ENCODE measurements around the gene CLEC11A.

CLEC11A gene

GRCh38 chr19:50723069-50723468 lies at the start of gene CLEC11A:
TSS of gene CLEC11A (plus strand) at chr19:50723364. CDS start at chr19:50723526, 162 bp downstream.
- H3K36me3 ChIP-seq (ENCODE audit: control insufficient read depth in 1 of 2, insufficient read depth in 2 of 2, low read length in 2 of 2) = no peaks in the 10 kb centered on the region
- H3K9ac ChIP-seq (ENCODE audit: low read depth in 1 of 2, low read length in 2 of 2) = no peak within 1 kb of the TSS
- peaks cover 10 to 16% of the 10 kb centered on the region in 2 donors for H3K4me1 ChIP-seq (ENCODE audit: control insufficient read depth in 1 of 2, insufficient read depth in 2 of 2, low read length in 2 of 2)
- no peaks in the 10 kb centered on the region for H3K9me3 ChIP-seq (ENCODE audit: control insufficient read depth in 1 of 2, low read length in 2 of 2)
- no peak within 1 kb of the TSS for H3K27ac ChIP-seq (ENCODE audit: low read depth, low read length)
- peak within 1 kb of the TSS; percentile 65 to 69 for H3K4me3 ChIP-seq (ENCODE audit: low read depth in 1 of 2, low read length in 2 of 2)
- peaks cover 34 to 39% of the 10 kb centered on the region in 2 donors for H3K27me3 ChIP-seq (ENCODE audit: control insufficient read depth in 1 of 2, insufficient read depth in 2 of 2, low read length in 2 of 2)

GRCh38 chr19:50676625-50677197 lies 46.5 kb upstream of the CLEC11A start:
- H3K9me3 ChIP-seq (ENCODE audit: control insufficient read depth in 1 of 2, low read length in 2 of 2) = peaks cover 0 to 3% of the 10 kb centered on the region in 2 donors
- H3K36me3 ChIP-seq (ENCODE audit: control insufficient read depth in 1 of 2, insufficient read depth in 2 of 2, low read length in 2 of 2) = no peaks in the 10 kb centered on the region
- H3K9ac ChIP-seq (ENCODE audit: low read depth in 1 of 2, low read length in 2 of 2) = no peak overlapping the region
- no peak overlapping the region for H3K4me3 ChIP-seq (ENCODE audit: low read depth in 1 of 2, low read length in 2 of 2)
- no peaks in the 10 kb centered on the region for H3K4me1 ChIP-seq (ENCODE audit: control insufficient read depth in 1 of 2, insufficient read depth in 2 of 2, low read length in 2 of 2)
- H3K27me3 ChIP-seq (ENCODE audit: control insufficient read depth in 1 of 2, insufficient read depth in 2 of 2, low read length in 2 of 2) = peaks cover 0 to 4% of the 10 kb centered on the region in 2 donors
- no peak overlapping the region for H3K27ac ChIP-seq (ENCODE audit: low read depth, low read length)

GRCh38 chr19:50677636-50678035 lies 45.5 kb upstream of the CLEC11A start:
- no peak overlapping the region for H3K27ac ChIP-seq (ENCODE audit: low read depth, low read length)
- no peak overlapping the region for H3K4me3 ChIP-seq (ENCODE audit: low read depth in 1 of 2, low read length in 2 of 2)
- peaks cover 0 to 3% of the 10 kb centered on the region in 2 donors for H3K9me3 ChIP-seq (ENCODE audit: control insufficient read depth in 1 of 2, low read length in 2 of 2)
- no peaks in the 10 kb centered on the region for H3K36me3 ChIP-seq (ENCODE audit: control insufficient read depth in 1 of 2, insufficient read depth in 2 of 2, low read length in 2 of 2)
- H3K9ac ChIP-seq (ENCODE audit: low read depth in 1 of 2, low read length in 2 of 2) = no peak overlapping the region
- H3K4me1 ChIP-seq (ENCODE audit: control insufficient read depth in 1 of 2, insufficient read depth in 2 of 2, low read length in 2 of 2) = no peaks in the 10 kb centered on the region
- peaks cover 0 to 4% of the 10 kb centered on the region in 2 donors for H3K27me3 ChIP-seq (ENCODE audit: control insufficient read depth in 1 of 2, insufficient read depth in 2 of 2, low read length in 2 of 2)

GRCh38 chr19:50678323-50678722 lies 44.8 kb upstream of the CLEC11A start:
- no peaks in the 10 kb centered on the region for H3K36me3 ChIP-seq (ENCODE audit: control insufficient read depth in 1 of 2, insufficient read depth in 2 of 2, low read length in 2 of 2)
- H3K4me1 ChIP-seq (ENCODE audit: control insufficient read depth in 1 of 2, insufficient read depth in 2 of 2, low read length in 2 of 2) = no peaks in the 10 kb centered on the region
- H3K27ac ChIP-seq (ENCODE audit: low read depth, low read length) = no peak overlapping the region
- H3K4me3 ChIP-seq (ENCODE audit: low read depth in 1 of 2, low read length in 2 of 2) = no peak overlapping the region
- H3K9me3 ChIP-seq (ENCODE audit: control insufficient read depth in 1 of 2, low read length in 2 of 2) = peaks cover 0 to 3% of the 10 kb centered on the region in 2 donors
- no peak overlapping the region for H3K9ac ChIP-seq (ENCODE audit: low read depth in 1 of 2, low read length in 2 of 2)
- peaks cover 0 to 4% of the 10 kb centered on the region in 2 donors for H3K27me3 ChIP-seq (ENCODE audit: control insufficient read depth in 1 of 2, insufficient read depth in 2 of 2, low read length in 2 of 2)

- peaks cover 0 to under 1% of the 10 kb centered on the region in 2 donors for H3K27me3 ChIP-seq (ENCODE audit: control insufficient read depth in 1 of 2, insufficient read depth in 2 of 2, low read length in 2 of 2)
- H3K36me3 ChIP-seq (ENCODE audit: control insufficient read depth in 1 of 2, insufficient read depth in 2 of 2, low read length in 2 of 2) = no peaks in the 10 kb centered on the region
- H3K27ac ChIP-seq (ENCODE audit: low read depth, low read length) = no peak overlapping the region
- peaks cover 0 to 3% of the 10 kb centered on the region in 2 donors for H3K9me3 ChIP-seq (ENCODE audit: control insufficient read depth in 1 of 2, low read length in 2 of 2)
- H3K9ac ChIP-seq (ENCODE audit: low read depth in 1 of 2, low read length in 2 of 2) = no peak overlapping the region
- H3K4me1 ChIP-seq (ENCODE audit: control insufficient read depth in 1 of 2, insufficient read depth in 2 of 2, low read length in 2 of 2) = no peaks in the 10 kb centered on the region
- no peak overlapping the region for H3K4me3 ChIP-seq (ENCODE audit: low read depth in 1 of 2, low read length in 2 of 2)
Measured at GRCh38 chr19:50679177-50680125, 43.7 kb upstream of the CLEC11A start.

- Histone ChIP-seq H3K9ac (ENCODE audit: low read depth in 1 of 2, low read length in 2 of 2) (no peak overlapping the region), H3K4me3 (ENCODE audit: low read depth in 1 of 2, low read length in 2 of 2) (no peak overlapping the region), H3K9me3 (ENCODE audit: control insufficient read depth in 1 of 2, low read length in 2 of 2) (no peaks in the 10 kb centered on the region), H3K36me3 (ENCODE audit: control insufficient read depth in 1 of 2, insufficient read depth in 2 of 2, low read length in 2 of 2) (no peaks in the 10 kb centered on the region), H3K27me3 (ENCODE audit: control insufficient read depth in 1 of 2, insufficient read depth in 2 of 2, low read length in 2 of 2) (peaks cover 6 to 15% of the 10 kb centered on the region in 2 donors), H3K27ac (ENCODE audit: low read depth, low read length) (no peak overlapping the region), H3K4me1 (ENCODE audit: control insufficient read depth in 1 of 2, insufficient read depth in 2 of 2, low read length in 2 of 2) (no peaks in the 10 kb centered on the region)
Measured at GRCh38 chr19:50686310-50687032, 36.7 kb upstream of the CLEC11A start.

GRCh38 chr19:50688766-50689165 lies 34.4 kb upstream of the CLEC11A start:
- Histone ChIP-seq H3K36me3 (ENCODE audit: control insufficient read depth in 1 of 2, insufficient read depth in 2 of 2, low read length in 2 of 2) (no peaks in the 10 kb centered on the region), H3K9ac (ENCODE audit: low read depth in 1 of 2, low read length in 2 of 2) (no peak overlapping the region), H3K27ac (ENCODE audit: low read depth, low read length) (no peak overlapping the region), H3K4me1 (ENCODE audit: control insufficient read depth in 1 of 2, insufficient read depth in 2 of 2, low read length in 2 of 2) (no peaks in the 10 kb centered on the region), H3K4me3 (ENCODE audit: low read depth in 1 of 2, low read length in 2 of 2) (no peak overlapping the region), H3K27me3 (ENCODE audit: control insufficient read depth in 1 of 2, insufficient read depth in 2 of 2, low read length in 2 of 2) (peaks cover 17 to 20% of the 10 kb centered on the region in 2 donors), H3K9me3 (ENCODE audit: control insufficient read depth in 1 of 2, low read length in 2 of 2) (no peaks in the 10 kb centered on the region)

GRCh38 chr19:50690439-50690838 lies 32.7 kb upstream of the CLEC11A start:
- H3K9me3 ChIP-seq (ENCODE audit: control insufficient read depth in 1 of 2, low read length in 2 of 2) = no peaks in the 10 kb centered on the region

GRCh38 chr19:50693064-50693975 lies 29.8 kb upstream of the CLEC11A start:
- no peaks in the 10 kb centered on the region for H3K9me3 ChIP-seq (ENCODE audit: control insufficient read depth in 1 of 2, low read length in 2 of 2)
- no peak overlapping the region for H3K27ac ChIP-seq (ENCODE audit: low read depth, low read length)
- peaks cover 24 to 30% of the 10 kb centered on the region in 2 donors for H3K27me3 ChIP-seq (ENCODE audit: control insufficient read depth in 1 of 2, insufficient read depth in 2 of 2, low read length in 2 of 2)
- H3K4me1 ChIP-seq (ENCODE audit: control insufficient read depth in 1 of 2, insufficient read depth in 2 of 2, low read length in 2 of 2) = no peaks in the 10 kb centered on the region
- H3K9ac ChIP-seq (ENCODE audit: low read depth in 1 of 2, low read length in 2 of 2) = no peak overlapping the region
- no peaks in the 10 kb centered on the region for H3K36me3 ChIP-seq (ENCODE audit: control insufficient read depth in 1 of 2, insufficient read depth in 2 of 2, low read length in 2 of 2)
- H3K4me3 ChIP-seq (ENCODE audit: low read depth in 1 of 2, low read length in 2 of 2) = no peak overlapping the region

More at GRCh38 chr19:50690439-50690838, 32.7 kb upstream of the CLEC11A start:
- no peak overlapping the region for H3K4me3 ChIP-seq (ENCODE audit: low read depth in 1 of 2, low read length in 2 of 2)
- H3K27ac ChIP-seq (ENCODE audit: low read depth, low read length) = no peak overlapping the region
- no peaks in the 10 kb centered on the region for H3K36me3 ChIP-seq (ENCODE audit: control insufficient read depth in 1 of 2, insufficient read depth in 2 of 2, low read length in 2 of 2)
- peaks cover 25 to 26% of the 10 kb centered on the region in 2 donors for H3K27me3 ChIP-seq (ENCODE audit: control insufficient read depth in 1 of 2, insufficient read depth in 2 of 2, low read length in 2 of 2)
- no peak overlapping the region for H3K9ac ChIP-seq (ENCODE audit: low read depth in 1 of 2, low read length in 2 of 2)
- H3K4me1 ChIP-seq (ENCODE audit: control insufficient read depth in 1 of 2, insufficient read depth in 2 of 2, low read length in 2 of 2) = no peaks in the 10 kb centered on the region
